Urothelium cell line (cell line): ENCODE data around the gene ACOT8.
"Not testable (repeated sequence)": the region's sequence is repeated elsewhere in the genome, so short reads cannot be mapped to it uniquely, and the experiment has no call there.

Source experiments
- DNase-seq: peaks from one replicate; pipeline ENCODE4 v3.0.0; 2011; ENCODE audit warnings: low spot score, mixed read lengths
- FAIRE-seq: peaks from 2 replicates; lab custom pipeline; 2011; peaks lifted over from hg19 to GRCh38; lab: Jason Lieb, UNC

ACOT8 gene

DNA sequence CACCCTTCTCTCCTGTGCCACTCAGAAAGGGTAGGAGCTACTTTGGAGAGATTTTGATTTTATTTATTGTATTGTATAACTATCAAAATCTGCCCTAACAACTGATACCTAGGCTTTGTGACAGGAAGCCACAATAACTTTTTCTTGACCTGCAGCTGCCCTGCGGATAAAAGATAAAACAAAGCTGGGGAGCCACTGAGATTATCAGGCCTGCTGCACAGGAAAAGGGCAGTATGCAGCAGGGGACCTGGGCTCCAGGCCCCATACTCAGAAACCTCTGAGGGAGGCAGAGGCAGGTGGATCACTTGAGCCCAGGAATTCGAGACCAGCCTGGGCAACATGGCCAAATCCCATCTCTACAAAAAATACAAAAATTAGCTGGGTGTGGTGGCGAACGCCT, 24.6 kb downstream of the ACOT8 start:
- no peak for FAIRE-seq
- DNase-seq = no peak

DNA sequence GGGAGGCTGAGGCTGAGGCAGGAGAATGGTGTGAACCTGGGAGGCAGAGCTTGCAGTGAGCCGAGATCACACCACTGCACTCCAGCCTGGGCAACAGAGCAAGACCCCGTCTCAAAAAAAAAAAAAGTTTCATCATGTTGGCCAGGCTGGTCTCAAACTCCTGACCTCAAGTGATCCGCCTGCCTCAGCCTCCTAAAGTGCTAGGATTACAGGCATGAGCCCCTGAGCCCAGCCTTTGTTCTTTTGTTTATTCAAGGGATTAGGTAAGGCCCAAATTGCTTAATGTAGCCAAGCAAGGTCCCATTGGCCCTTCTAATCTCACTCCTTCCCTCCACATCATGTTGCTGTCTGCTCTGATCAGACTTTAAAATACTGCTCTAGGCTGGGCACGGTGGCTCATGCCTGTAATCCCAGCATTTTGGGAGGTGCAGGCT, 27.5 kb downstream of the ACOT8 start:
- DNase-seq, FAIRE-seq: not testable (repeated sequence)

DNA sequence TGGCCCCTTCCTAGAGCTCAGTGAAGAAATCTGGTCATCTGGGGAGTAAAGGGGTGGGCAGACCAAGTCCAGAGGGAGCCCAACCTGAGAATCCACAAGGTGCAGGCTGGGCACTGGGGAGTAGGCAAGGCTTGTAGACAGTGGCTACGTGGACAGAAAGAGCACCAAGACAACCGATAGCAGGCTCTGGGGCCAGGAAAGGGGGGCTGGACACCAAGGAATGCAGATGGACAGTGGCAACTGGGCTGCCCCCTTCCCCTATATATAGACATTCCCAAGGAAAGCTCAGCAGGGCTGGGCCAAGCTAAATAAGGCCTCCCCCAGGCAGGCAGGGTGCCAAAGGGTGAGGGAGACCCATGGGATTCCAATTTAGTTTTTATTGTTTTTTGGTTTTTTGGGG, 28.6 kb downstream of the ACOT8 start:
- no peak for FAIRE-seq

DNA sequence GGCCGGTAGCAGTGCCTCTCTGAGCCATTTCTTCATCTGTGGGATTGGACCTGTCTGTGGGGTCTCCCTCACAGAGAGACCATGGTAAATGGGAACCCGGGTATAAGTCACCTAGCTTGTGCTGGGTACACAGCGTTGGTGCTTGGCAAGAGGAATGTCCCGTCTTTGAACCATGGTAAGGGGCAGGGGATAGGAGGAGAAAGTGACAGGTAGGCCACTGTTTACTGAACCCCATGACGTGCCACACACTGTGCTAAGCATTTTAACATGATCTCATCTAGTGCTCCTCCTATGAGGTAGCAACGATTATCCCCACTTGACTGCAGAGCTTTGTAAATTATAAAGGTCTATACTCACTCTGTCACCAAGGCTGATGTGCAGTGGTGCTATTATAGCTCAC, 29.5 kb downstream of the ACOT8 start:
- no peak for DNase-seq
- no peak for FAIRE-seq

More for the DNA sequence above, 28.6 kb downstream of the ACOT8 start:
- DNase-seq = no peak

DNA sequence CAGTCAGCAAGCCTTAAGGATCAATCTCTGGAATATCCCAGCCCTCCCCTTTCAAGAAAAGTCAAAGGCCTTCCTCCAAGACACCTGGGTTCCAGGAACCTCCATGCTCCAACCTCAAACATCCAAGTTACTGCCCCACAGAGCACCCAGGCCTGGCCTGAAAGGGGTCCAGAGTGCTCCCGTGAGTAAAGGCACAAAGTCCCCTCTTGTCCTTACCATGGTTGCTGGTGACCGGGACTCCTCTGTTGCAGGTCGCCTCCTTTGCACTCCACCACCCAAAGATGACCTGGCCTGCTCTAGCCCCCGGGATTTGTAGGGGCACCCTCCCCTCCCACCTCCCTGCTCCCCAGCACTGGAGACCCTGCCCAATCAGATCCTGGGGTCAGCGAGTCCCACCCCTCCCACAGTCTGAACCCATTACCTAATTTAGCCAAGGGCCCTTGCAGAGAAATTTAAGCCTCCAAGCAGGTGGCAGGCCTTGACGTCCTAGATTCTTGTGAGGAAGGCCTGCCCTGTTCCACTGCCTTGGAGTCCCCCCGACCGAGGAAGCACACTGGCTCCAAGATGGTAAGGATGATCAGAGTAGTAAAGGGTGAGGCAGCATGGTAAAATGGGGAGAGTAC, 30.1 kb downstream of the ACOT8 start, which contains the start of gene TNNC2:
Gene TNNC2, minus strand, starts transcription at position 283 of the 623 bp plus-strand sequence. Its CDS starts 64 bp downstream, at position 219.
- no peak for FAIRE-seq
- no peak for DNase-seq

DNA sequence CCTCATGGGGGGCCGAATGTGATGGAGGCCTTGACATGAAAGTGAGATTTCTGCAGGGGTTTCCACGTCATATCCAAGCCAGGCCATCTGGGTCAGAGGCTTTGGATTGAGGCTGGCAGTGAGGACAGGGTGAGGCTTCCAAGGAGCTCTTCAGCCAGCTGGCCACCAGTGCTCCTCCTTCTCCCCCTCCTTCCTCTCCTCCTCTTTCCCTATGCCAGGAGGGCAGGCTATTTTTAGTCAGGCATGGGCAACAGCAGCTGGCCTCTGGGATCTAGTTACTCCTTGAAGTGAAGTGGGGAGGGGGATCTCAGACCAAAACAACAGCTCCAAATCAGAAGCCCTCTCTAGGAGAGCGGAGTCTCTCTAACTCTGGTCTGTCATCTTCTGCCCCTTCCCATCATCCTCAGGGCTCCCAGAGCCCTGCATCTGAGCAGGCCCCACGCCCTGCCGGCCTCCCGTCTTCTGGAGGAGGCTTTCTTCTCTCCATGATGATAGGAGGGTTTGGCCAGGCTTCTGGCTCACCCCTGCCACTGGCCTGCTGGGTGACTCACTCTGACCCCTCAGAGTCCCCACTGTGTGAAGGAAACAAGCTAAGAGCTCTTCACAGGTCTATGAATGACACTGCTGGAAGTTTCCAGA, 30.7 kb downstream of the ACOT8 start:
- FAIRE-seq (no peak), DNase-seq (no peak)

DNA sequence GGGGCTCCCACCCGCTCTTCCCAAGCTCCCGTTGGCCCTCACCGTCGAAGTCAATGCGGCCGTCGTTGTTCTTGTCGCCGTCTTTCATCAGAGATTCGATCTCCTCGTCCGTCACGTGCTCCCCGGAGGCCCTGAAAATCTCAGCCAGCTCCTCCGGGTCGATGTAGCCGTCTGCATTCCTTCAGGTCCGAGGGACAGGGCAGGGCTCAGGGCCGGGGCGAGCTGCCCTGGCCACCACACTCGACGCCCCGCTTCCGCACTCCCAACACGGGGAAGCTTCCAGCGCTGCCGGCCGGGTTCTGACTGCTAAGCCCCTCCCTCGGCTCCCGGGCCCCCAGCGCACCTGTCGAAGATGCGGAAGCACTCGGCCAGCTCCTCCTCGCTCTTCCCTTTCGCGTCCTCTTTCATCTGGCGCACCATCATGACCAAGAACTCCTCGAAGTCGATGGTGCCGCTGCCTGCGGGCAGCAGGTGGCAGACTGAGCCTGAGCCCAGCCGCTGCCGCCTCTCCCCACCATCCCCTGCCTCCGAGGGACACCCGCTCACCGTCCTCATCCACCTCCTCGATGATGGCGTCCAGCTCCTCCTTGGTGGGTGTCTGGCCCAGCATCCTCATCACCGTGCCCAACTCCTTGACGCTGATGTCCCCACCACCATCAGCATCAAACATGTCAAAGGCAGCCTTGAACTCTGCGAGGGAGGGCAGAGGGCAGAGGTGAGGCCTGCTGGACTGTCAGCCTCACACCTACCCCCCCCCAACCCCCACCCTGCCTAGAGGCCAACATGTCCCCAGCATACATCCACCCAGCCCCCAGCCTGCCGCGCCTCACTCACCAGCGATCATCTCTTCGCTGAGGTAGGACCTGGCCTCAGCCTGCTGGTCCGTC, 33.0 kb downstream of the ACOT8 start:
- DNase-seq (no peak), FAIRE-seq (no peak)

DNA sequence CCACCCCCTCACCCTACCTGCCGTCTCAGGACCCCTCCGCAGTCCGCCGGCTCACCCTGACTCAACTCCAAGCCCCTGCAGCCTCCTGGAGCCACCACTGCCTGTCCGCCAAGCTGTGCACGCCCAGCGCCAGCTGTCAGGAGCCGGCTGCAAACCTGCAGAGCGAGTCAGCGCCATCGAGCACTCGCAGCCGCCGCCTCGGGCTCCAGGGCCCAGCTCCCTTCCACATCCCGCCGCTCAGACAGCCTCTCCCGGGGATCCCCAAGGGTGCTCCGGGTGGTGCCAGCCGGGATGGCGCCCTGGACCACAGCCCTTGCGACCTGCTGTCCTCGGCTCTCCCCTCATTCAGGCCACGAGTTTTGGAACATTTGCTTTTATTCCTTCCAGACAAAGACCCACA, 34.3 kb downstream of the ACOT8 start:
- DNase-seq = peak; percentile 40
- FAIRE-seq = no peak

DNA sequence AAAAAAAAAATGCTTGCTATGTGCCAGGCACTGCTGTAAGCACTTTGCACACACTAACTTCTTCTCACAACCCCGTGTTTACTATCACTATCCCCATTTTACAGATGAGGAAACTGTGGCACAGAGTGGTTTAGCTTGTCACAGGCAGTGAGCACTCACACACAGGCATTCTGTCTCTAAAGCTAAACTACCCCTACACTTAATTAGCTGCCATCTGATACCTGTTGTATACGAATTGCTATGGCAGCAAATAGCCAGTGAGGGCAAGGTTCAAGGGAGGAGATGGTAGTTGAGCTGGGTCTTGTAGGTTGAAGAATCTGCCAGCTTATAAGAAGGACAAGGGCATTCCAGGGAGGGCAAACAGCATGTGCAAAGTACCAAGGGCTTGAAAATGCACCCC, 35.2 kb downstream of the ACOT8 start:
- no peak for FAIRE-seq
- DNase-seq = no peak

DNA sequence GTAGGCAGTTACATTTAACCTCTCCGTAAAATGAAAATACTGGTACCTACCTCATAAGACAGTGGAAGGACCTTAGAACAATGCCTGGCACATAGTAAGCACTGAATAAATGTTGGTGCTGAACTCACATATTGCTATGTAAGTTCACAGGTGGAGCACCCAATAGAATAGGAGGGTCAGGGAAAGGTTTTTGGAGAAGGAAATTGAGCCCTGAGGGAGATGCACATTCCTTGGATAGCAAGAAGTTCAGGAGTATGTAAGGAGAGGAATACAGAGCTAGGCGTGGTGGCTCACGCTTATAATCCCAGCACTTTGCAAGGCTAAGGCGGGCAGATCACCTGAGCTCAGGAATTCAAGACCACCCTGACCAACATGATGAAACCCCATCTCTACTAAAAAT, 37.7 kb downstream of the ACOT8 start:
- DNase-seq (no peak), FAIRE-seq (no peak)

DNA sequence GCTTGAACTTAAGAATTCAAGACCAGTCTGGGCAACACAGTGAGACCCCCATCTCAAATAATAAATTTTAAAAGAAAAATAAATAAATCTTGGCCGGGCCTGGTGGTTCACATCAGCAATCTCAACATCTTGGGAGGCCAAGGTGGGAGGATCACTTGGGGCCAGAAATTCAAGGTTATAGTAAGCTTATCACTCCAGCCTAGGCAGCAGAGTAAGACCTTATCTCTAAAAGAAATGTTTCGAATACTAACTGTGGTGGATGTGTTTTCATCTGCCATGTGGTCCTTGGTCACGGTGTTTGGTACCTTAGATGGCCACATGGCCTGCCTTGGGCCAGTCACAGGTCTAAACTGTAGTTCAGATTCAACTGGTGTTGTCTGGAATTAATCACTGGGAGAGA, 39.0 kb downstream of the ACOT8 start:
- DNase-seq (no peak), FAIRE-seq (no peak)

DNA sequence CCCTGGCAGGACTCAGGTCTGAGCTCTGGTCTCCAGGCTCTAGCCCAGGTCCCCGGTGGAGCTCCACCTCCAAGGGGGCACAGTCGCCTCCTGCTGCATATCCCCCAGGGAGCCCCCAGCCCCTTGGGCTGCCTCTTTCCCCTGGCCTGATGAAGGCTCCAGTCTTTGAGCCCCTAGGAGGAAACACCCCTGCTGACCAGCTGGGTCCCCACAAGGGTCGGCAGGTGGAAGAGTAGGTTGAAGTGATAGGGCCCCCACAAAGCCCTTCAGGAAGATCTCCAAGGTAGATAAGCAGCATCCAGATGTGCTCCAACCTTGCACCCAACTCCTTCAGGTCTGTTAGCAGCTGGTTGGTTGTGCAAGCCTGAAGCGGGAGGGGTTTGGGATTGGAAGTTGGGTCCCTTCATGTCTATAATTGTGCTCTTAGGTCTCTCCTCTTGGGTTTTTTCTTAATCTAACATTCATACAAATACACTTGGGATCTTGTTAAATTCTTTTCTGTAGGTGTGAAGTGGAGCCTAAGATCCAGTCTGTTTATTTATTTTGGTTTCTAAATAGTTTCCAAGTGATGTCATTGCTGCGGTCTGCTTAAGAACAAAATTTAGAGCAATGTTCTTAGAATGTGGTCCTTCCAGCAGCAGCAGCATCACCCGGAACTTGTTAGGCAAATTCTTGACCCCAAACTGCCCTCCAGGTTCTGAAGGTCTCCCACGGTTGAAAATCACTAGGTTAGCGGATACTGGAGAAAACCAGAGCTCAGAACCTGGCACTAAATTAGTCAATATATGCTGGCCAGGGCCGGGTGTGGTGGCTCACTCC, 39.6 kb downstream of the ACOT8 start:
- DNase-seq (peak; percentile 57), FAIRE-seq (no peak)

DNA sequence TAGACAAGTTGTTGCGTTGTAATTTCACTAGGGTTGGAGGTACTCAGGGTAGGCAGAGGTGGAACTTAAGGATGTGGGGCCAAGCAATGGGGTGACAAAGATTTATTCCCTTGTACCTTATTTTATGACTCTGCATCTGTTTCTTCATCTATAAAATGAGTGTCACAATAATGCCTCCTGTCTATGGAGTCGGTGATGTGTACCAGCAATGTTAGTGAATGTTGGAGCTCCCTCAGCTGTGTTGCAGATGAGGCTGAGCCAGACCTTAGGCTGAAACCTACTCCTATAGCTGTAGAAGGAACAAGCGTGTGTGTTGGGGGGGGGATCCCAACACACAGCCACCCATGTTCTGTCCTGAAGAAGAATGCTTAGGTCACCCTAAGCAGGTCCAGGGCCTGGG, 40.2 kb downstream of the ACOT8 start:
- FAIRE-seq (no peak), DNase-seq (no peak)

DNA sequence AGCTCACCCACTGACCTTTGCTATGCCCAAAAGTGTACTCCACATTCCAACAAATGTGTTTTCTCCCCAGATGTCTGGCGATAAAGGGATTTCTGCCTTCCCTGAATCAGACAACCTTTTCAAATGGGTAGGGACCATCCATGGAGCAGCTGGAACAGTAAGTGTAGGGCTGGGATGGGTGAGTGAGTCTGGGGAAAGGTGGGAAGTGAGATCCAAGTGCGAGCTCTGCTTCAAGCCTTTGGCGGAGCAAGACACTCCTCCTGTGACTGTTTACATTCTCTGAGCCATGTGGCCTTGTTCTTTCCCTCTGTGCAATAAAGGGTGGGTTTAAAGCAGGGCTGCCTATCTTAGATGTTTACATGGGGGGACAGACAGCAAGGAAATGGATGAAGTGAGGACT, 42.9 kb downstream of the ACOT8 start:
- DNase-seq (no peak), FAIRE-seq (no peak)

DNA sequence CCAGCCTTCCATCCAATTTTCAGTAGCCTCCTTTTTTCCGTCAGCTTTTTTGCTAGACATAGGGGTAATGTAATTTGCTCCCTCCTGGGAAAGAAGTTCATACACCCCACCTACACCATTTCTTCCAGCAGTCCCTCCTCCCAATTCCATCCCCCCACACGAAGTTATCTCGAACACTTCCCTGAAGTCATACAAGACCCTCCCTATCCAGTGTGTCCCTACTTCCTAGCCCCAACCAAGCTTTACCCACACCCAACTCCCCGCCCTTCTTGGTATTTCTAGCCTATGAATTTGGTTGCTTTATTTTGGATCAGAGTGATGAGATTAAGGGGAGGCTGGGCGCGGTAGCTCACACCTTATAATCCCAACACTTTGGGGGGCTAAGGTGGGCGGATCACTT, 43.7 kb downstream of the ACOT8 start:
- FAIRE-seq = no peak

DNA sequence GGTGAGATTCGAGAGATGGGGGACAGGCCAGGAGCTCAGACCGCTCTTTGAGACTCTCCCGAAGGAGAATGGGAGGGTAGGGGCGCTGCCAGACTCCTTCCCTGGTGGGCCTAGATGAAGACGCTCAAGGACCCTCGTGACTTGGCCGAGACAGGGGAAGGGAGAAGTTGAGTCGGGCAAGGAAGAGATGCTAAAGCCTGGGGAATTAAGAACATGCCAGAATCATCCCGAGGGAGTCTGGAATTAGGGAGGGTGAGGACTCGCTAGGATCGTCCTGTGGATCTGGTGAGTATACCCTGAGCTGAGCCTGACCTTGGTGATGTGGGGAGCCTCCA, 44.2 kb downstream of the ACOT8 start:
- DNase-seq = no peak
- FAIRE-seq = no peak

More for the DNA sequence above, 43.7 kb downstream of the ACOT8 start:
- no peak for DNase-seq

DNA sequence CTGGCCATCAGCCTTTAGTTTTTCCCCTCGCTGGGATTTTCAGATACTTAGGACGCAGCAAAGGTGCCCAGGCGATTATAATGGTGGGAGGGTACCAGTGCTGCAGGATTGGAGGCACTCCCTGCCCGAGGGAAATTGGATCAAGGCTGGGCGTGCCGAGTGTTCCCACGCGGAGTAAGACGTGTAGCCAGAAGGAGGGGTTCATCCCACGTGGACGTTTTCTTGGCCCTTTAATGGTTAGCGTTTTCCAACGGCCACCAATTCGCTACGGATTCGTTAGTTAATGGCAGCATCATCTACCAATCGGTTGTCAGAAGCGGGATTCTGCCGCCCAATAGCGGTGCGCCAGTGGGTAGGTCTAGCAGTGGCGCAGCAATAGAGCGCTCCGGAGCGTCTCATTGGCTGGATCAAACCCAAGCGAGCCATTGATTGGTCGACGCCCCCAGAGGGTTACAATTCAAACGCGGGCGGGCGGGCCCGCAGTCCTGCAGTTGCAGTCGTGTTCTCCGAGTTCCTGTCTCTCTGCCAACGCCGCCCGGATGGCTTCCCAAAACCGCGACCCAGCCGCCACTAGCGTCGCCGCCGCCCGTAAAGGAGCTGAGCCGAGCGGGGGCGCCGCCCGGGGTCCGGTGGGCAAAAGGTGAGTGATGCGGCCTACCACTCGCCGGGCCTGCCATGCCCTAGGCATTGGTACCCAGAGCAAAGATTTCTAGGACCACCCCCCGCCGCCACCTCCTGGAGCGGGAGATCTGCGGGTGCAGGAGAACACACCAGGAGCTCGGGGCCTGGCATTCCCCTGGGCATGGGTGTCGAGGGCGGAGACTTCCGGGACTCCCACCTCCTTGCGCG, 44.8 kb downstream of the ACOT8 start, which contains the start of gene UBE2C:
Gene UBE2C, plus strand, starts transcription at position 488 of the 849 bp plus-strand sequence. Its CDS starts 52 bp downstream, at position 540.
- DNase-seq (peak; percentile 99), FAIRE-seq (peak; percentile 87)

DNA sequence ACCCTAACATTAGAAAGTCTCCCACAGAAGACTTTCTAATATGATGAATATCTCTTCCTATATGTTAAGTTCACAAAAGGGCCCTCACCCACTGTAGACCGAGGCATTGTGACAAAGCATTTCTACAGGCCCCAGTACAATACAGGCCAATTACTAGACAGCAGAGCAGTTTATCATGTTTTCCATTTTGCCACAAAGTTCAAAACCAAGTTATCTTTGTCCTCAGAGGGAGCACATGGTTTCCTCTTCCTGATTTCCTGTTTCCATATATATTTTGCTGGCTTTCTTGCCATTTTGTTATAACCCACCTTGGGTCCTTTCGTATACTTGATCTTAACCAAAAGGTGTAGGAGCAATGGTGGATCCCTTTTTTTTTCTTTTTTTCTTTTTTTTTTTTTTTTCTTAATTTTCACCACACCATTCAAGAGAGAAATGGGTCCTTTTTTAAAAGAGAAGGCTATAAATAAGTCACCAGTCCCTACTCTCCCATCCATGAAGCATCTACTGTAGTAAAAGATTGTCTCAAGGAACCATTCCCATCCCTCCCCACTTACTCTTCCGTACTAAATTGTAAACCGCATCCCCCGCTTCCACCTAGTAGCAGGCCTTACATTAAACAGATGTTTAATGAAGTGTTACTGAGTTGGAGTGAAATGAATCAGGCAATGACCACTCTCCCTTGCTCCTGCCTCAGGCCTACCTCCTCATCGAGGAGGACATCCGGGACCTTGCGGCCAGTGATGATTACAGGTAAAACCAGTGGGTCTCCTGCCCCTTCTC, 46.8 kb downstream of the ACOT8 start:
- no peak for FAIRE-seq
- DNase-seq = no peak

DNA sequence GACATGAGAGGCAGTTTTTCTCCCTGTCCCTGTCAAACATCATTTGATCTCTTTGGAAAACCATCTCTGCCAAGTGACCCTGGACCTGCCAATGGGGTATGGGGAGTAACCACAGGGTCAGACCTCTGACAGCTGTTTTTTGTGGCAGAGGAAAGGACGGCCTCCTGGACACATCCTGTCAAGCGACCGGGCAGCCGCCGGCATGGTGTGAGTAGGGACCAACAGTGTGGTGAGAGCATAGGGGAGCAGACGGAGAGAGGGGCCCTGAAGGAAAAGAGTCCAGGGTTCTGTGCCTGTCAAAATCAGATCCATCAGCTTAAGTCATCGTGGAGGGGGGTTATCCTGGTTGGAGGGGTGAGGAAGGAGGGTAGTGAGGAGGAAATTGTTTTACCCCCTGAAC, 55.3 kb downstream of the ACOT8 start:
- DNase-seq (no peak), FAIRE-seq (no peak)
